Measurements from ENCODE around the gene NAGS.
"Not testable (repeated sequence)": the region's sequence is repeated elsewhere in the genome, so short reads cannot be mapped to it uniquely, and the experiment has no call there.

Gene NAGS, protein sequence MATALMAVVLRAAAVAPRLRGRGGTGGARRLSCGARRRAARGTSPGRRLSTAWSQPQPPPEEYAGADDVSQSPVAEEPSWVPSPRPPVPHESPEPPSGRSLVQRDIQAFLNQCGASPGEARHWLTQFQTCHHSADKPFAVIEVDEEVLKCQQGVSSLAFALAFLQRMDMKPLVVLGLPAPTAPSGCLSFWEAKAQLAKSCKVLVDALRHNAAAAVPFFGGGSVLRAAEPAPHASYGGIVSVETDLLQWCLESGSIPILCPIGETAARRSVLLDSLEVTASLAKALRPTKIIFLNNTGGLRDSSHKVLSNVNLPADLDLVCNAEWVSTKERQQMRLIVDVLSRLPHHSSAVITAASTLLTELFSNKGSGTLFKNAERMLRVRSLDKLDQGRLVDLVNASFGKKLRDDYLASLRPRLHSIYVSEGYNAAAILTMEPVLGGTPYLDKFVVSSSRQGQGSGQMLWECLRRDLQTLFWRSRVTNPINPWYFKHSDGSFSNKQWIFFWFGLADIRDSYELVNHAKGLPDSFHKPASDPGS

DNA sequence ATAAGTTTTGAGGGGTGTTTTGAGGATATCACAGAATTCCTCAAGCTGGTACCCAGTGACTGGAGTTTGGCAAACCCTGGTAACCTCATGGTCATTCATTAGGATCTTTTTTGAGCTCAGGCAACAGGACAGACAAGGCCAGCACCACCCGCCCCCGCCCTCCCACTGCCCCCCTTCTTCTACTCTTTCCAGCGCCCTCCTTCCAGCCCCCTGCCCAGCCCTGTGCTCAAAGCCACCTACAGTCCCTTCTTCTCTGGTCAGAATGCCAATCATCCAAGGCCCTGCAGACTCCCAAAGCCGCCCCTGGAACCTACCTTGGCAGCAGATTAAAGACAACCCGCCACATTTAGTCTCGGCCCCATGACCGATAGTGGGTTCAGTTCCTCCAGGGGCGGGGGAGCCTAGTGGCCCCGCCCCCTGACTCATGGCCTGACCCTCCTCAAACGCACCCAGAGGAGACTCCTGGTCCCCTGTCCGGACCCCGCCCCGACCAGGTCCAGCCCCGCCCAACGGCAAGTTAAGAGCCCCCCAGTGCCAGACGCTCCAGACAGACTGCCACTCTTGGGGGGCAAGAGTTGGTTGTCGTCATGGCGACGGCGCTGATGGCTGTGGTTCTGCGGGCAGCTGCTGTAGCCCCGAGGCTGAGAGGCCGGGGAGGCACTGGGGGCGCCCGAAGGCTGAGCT, at the start of gene NAGS:
TSS of gene NAGS (plus strand) at position 546 of the 684 bp plus-strand sequence. CDS start at position 588, 42 bp downstream.
- DNase-seq (ENCODE audit: low spot score): no peak

- no peak for DNase-seq (ENCODE audit: low spot score)
Observed at GRCh38 chr17:43956222-43956621, 48.2 kb upstream of the NAGS start.

DNA sequence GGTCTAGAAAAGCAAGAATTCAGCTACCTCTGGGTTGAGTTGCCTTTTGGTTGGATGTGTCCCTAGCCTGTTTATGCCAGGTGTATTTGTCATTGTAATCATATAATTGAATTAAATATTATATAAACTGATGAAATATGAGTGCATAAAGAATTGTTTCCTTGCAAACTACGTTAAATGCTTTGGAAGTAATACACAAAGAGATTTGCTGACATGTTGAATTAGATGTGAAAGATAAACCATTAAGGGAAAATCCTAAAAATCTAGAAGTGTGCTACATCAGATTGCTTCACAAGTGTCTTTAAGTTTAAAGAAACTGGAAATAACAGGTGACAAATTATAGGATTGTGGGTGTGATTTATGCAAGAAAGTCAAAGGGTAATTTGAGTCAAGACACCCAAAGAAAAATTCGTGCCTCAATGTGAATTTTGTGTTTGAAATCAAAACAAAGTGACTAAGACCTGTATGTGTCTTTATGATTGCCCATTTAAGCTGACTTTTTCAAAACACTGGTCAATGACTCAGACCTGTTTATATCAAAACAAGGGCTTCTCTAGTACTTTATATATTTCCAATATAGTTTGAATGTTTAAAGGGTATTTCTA, 45.6 kb upstream of the NAGS start:
- DNase-seq (ENCODE audit: low spot score): no peak

DNA sequence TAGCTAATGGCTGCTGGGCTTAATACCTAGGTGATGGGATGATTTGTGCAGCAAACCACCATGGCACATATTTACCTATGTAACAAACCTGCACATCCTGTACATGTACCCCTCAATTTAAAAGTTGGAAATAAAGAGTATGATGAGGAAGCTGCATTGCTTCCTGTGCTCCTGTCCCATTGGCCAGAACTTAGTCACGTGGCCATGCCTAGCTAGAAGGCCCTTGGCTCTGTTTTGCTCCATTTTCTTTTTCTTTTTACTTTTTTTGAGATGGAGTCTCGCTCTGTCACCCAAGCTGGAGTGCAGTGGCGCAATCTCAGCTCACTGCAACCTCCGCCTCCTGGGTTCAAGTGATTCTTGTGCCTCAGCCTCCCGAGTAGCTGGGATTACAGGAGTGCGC, 43.1 kb upstream of the NAGS start:
- not testable (repeated sequence) for DNase-seq (ENCODE audit: low spot score)

DNA sequence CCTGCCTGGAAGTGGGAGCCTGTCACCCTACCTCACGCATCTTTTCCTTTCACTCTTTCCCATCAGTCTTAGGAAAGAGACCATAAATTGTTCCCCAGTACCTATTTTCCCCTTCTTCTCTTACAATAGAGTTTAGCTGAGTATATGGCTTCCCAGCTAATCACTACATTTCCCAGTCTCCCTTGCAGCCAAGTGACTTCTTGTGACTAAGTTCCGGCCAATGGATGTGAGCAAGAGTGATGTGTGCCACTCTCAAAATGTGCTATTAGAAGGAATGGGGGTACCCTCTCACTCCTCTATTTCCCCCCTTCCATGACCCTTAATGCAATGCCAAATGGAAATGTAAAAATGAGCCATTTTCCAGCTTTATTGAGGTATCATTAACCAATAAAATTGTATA, 42.5 kb upstream of the NAGS start:
- DNase-seq (ENCODE audit: low spot score): no peak

DNA sequence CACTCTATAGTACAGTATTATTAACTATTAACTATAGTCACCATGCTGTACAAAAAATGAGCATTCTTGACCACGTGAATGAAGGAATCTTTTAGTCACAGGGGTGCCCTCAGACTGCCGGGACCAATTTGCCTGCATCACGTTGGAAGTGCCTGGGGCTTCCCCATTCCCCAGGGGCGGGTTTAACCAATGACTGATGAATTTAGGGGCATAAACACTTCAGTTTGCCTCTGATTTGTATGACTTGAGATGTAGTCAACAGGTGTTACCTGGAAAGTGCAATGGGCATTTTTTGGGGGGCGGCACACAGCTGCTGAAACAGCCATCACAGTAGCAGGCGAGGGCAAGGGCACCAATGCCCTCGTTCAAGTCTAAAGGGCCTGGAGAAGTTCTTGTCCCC, 41.9 kb upstream of the NAGS start:
- no peak for DNase-seq (ENCODE audit: low spot score)

DNA sequence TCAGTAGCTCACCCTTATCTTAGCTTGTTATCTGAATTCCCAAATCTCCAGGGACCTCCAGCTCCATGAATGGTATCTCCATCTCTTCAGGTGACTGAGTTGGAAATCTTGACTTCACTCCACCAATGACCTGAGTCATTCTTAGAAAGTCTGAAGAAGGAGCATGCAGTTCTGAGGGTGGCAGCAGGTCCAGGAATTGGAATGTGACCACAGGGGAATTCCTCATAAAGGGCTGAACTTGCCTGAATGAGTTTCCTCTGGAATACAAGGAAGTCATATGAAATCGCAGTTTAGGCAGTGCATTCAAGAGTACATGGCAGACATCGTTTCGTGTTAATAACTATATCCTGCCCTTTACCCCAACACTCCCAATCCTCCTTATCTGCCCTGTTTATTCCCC, 38.1 kb upstream of the NAGS start:
- no peak for DNase-seq (ENCODE audit: low spot score)

GRCh38 chr17:43967251-43967875, 37.1 kb upstream of the NAGS start:
- DNase-seq (ENCODE audit: low spot score): no peak

GRCh38 chr17:43970366-43970765, 34.1 kb upstream of the NAGS start:
- DNase-seq (ENCODE audit: low spot score): no peak

DNA sequence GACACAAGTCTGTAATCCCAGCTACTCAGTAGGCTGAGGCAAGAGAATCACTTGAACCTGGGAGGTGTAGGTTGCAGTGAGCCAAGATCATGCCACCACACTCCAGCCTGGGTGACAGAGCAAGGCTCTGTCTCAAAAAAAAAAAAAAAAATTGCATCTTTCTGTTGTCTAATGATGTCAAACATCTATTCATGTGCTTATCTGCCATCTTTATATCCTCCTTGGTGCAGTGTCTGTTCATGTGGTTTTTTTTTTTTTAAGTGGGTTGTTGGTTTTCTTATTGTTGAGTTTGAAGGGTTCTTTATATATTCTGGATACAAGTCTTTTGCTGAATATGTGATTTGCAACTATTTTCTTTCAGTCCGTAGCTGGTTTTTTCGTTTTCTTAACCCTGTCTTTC, 33.0 kb upstream of the NAGS start:
- not testable (repeated sequence) for DNase-seq (ENCODE audit: low spot score)

DNA sequence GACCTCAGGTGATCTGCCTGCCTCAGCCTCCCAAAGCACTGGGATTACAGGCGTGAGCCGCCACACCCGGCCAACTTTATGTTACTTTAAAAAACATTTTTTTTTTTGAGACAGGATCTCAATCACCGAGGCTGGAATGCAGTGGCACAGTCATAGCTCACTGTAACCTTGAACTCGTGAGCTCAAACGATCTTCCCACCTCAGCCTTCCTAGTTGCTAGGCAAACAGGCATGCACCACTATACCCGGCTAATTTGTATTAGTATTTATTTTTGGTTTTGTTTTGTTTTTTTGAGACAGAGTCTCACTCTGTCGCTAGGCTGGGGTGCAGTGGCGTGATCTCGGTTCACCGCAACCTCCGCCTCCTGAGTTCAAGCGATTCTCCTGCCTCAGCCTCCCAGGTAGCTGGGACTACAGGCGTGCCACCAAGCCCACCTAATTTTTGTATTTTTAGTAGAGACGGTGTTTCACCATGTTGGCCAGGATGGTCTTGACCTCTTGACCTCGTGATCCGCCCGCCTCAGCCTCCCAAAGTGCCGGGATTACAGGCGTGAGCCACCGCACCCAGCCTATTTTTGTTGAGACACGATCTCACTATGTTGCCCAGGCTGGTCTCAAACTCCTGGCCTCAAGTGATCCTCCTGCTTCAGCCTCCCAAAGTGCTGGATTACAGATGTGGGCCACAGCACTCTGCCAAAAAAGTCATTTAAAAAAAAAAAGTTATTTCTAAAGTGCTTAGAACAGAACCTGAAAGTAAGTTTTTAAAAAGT, 31.8 kb upstream of the NAGS start:
- not testable (repeated sequence) for DNase-seq (ENCODE audit: low spot score)

DNA sequence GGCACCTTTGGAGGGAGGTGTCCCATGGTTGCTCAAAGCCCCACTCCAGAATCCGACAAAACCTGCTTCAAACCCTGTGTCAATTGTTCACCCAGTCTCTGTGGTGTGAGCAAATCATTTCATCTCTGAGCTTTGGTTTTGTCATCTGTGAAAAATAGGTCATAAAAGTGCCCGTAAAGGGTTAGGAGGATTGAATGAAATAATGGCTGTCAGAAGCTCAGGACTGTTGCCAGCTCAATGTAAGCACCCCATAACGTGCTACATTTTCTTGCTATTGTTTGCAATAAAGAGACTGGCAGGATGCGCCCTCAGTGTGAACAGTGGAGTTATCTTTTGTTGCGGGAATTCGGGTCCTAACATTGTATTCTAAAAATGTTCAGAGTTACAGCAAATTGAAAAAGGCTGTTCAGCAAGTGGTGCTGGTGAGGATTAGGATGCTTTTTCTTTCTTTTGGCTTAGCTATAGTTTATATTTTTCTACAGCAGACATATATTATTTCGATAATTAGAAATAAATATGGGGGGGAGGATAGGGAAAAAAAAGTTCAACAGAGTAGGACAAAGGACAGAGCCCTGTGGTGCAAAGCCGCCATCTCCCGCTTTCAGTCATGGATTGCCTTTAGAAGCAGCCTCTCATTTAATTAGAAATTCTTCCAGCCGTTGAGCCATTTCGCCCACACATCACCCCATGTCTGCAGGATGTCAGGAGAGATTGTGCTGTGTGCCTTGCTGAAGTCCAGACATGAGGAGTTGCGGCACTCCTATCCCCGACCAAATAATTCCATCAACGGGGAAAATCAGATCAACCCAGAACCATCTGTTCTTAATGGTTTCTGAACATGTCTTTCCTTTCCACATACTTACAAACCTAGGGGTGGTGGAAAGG, 29.8 kb upstream of the NAGS start:
- no peak for DNase-seq (ENCODE audit: low spot score)

GRCh38 chr17:43975898-43976297, 28.5 kb upstream of the NAGS start:
- no peak for DNase-seq (ENCODE audit: low spot score)

- DNase-seq (ENCODE audit: low spot score): no peak
Observed at GRCh38 chr17:43976963-43977837, 27.2 kb upstream of the NAGS start.

DNA sequence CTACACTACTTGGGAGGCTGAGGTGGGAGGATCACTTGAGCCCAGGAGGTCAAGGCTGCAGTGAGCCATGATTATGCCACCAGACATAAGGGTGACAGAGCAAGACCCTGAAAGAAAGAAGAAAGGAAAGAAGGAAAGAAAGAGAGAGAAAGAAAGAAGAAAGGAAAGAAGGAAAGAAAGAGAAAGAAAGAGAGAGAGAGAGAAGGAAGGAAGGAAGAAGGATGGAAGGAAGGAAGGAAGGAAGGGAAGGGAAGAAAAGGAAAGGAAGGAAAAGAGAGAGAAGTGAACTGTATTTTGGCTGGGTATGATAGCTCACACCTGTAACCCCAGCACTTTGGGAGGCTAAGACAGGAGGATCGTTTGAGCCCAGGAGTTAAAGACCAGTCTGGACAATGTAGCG, 26.3 kb upstream of the NAGS start:
- no peak for DNase-seq (ENCODE audit: low spot score)

DNA sequence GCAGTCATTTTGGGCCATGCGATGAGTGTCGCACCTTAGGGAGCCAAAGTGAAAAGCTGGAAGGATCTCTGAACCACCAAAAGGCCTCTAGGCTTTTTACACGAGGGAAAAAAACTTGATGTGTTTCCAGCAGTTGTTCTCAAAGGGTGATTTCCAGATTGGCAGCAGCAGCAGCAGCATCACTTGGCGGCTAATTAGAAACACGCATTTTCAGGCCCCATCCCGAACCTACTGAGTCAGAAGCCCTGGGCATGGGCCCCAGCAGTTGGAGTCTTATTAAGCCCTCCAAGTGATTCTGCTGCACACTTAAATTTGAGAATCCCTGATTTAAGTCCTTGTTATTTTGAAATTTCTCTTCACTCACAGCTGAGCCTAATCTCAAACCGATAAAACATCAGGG, 25.4 kb upstream of the NAGS start:
- no peak for DNase-seq (ENCODE audit: low spot score)

DNA sequence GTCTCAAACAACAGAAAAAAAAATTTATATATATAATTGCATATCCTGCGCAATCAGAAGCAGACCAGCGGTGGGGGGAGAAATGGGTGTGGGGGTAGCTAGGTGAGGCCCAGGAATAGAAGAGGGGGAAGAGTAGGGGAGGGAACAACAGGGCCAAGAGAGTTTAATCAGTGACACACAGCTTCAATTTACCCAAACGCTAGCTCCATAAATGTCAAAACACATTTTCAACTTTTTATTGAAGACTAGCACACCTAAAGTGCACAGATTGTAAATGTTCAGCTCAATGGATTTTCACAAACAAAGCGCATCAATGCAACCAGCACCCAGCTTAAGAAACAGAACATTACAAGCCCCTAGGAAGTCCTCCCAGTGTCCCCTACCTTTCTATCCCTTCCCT, 24.8 kb upstream of the NAGS start:
- DNase-seq (ENCODE audit: low spot score): no peak

DNA sequence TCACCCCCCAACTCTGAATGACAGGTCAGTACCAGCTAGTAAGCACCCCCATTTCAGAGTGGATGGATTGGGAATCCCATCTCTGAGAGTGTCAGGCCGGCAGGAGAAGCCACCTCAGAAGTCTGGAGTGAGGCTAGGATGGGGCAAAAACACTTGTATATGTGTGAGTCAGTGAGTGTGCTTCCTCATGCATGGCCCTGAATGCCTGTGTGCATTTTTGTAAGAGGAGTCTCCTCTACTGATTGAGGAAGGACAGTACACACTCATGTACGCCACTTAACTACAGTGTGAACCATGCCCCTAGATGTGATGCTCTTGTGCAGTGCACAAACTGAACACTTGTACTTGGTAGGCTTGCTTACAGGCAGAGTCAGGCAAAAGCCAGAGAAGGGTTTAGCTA, 22.3 kb upstream of the NAGS start:
- no peak for DNase-seq (ENCODE audit: low spot score)

- no peak for DNase-seq (ENCODE audit: low spot score)
Observed at GRCh38 chr17:43983196-43983514, 21.3 kb upstream of the NAGS start.
